Uterus (tissue), 4 donors: ENCODE measurements around the gene ATG2A. TPM values are rescaled to one million over a fixed set of nuclear protein-coding genes. Genes with fewer than 3 reads are reported as not detected.

Source experiments
- DNase-seq, 2 donors: peaks; one replicate each; pipeline ENCODE4 v3.0.0-alpha.2; 2019 to 2020
- H3K27ac ChIP-seq, 2 donors: fragments of 200-600 bp; sonication (generic); 1 replicate in 1 of 2; 2 replicates in 1 of 2; pipeline ENCODE4 v1.5.1; 2016 to 2018
- H3K27me3 ChIP-seq, 2 donors: fragments of 200-600 bp; sonication (generic); one replicate each; pipeline ENCODE4 v1.5.1; 2018 to 2019; ENCODE audit warnings: control low read depth in 1 of 2
- H3K36me3 ChIP-seq, 2 donors: fragments of 200-600 bp; sonication (generic); one replicate each; pipeline ENCODE4 v1.5.1; 2019; ENCODE audit warnings: control low read depth in 1 of 2
- H3K4me1 ChIP-seq, 2 donors: fragments of 200-600 bp; sonication (generic); one replicate each; pipeline ENCODE4 v1.5.1; 2018 to 2019; ENCODE audit warnings: control low read depth in 1 of 2
- H3K4me3 ChIP-seq, 2 donors: fragments of 200-600 bp; sonication (generic); 1 replicate in 1 of 2; 2 replicates in 1 of 2; pipeline ENCODE4 v1.5.1; 2018 to 2019; ENCODE audit warnings: mild to moderate bottlenecking in 1 of 2
- H3K9me3 ChIP-seq, 2 donors: fragments of 200-600 bp; sonication (generic); one replicate each; pipeline ENCODE4 v1.5.1; 2019; ENCODE audit warnings: control low read depth in 1 of 2
- CTCF ChIP-seq, 4 experiments: fragments of 200-600 bp in 2 of 4; fragments of 450-650 bp in 2 of 4; sonication (generic) in 2 of 4; IDR thresholded peaks; one replicate each; pipeline ENCODE4 v1.5.1; 2016 to 2019; ENCODE audit warnings: antibody characterized with exemption in 4 of 4, mild to moderate bottlenecking in 2 of 4, moderate library complexity in 1 of 4
- POLR2A ChIP-seq, 2 donors: fragments of 450-650 bp; IDR thresholded peaks; one replicate each; pipeline ENCODE4 v1.6.1; 2016; ENCODE audit warnings: antibody characterized with exemption in 2 of 2, mild to moderate bottlenecking in 1 of 2, moderate library complexity in 1 of 2
- intact Hi-C: fragments of 100-400 bp; cut with DNase I; formaldehyde crosslinking; loops from one replicate; pipeline ENCODE4 v1.15.1; 2023; ENCODE audit warnings: low total_unique reads
- total RNA-seq, 4 donors: library from RNA; depleted of rRNA in 3 of 4; stranded (reverse); fragments of >200 nt in 3 of 4; gene quantifications; one replicate each; pipeline versions ENCODE4 v1.1.0 to v1.2.4, GENCODE V29; 2014 to 2023
- donor health status: DM: yes; HTN: yes; CAD: no.

ATG2A gene
- total RNA-seq, 4 donors from 2014 or later: 6.8 to 39.6 (median 18.4) TPM

- Histone ChIP-seq H3K27me3 (no peaks in the 10 kb centered on the region), H3K9me3 (no peaks in the 10 kb centered on the region), H3K27ac (peak overlapping the region; percentile 77 to 86), H3K36me3 (no peaks in the 10 kb centered on the region), H3K4me1 (peaks cover 14 to 42% of the 10 kb centered on the region in 2 donors), H3K4me3 (no peak overlapping the region)
- TF ChIP-seq POLR2A (IDR thresholded peaks at IDR 0.05) (no peak), CTCF (IDR thresholded peaks at IDR 0.05) (no peak)
- intact Hi-C loops: no loop called here
- peak; percentile 67 to 69 for DNase-seq
These were observed 48.0 kb downstream of the ATG2A start for GRCh38 chr11:64868904-64869570.

- Histone ChIP-seq H3K27me3 (no peaks in the 10 kb centered on the region), H3K27ac (peak overlapping the region; percentile 77 to 86), H3K36me3 (no peaks in the 10 kb centered on the region), H3K4me1 (peaks cover 15 to 54% of the 10 kb centered on the region in 2 donors), H3K4me3 (no peak overlapping the region), H3K9me3 (no peaks in the 10 kb centered on the region)
- intact Hi-C loops: no loop called here
- TF ChIP-seq POLR2A (IDR thresholded peaks at IDR 0.05) (no peak), CTCF (IDR thresholded peaks at IDR 0.05) (no peak)
- DNase-seq: no peak
These were observed 49.1 kb downstream of the ATG2A start for GRCh38 chr11:64867748-64868462.

- TF ChIP-seq POLR2A (IDR thresholded peaks at IDR 0.05) (no peak), CTCF (IDR thresholded peaks at IDR 0.05) (no peak)
- intact Hi-C loops: no loop called here
- H3K36me3 ChIP-seq: no peaks in the 10 kb centered on the region
- H3K27me3 ChIP-seq: no peaks in the 10 kb centered on the region
- H3K27ac ChIP-seq: peak overlapping the region; percentile 93 to 97
- H3K4me3 ChIP-seq: no peak overlapping the region
- peaks cover 15 to 56% of the 10 kb centered on the region in 2 donors for H3K4me1 ChIP-seq
- no peaks in the 10 kb centered on the region for H3K9me3 ChIP-seq
- no peak for DNase-seq
These were observed 50.9 kb downstream of the ATG2A start for GRCh38 chr11:64866173-64866491.

GRCh38 chr11:64865286-64866172 is 51.5 kb downstream of the ATG2A start:
- no peak for DNase-seq
- Histone ChIP-seq H3K27me3 (no peaks in the 10 kb centered on the region), H3K36me3 (no peaks in the 10 kb centered on the region), H3K27ac (peak overlapping the region; percentile 93 to 97), H3K9me3 (no peaks in the 10 kb centered on the region), H3K4me3 (no peak overlapping the region), H3K4me1 (peaks cover 15 to 50% of the 10 kb centered on the region in 2 donors)
- TF ChIP-seq POLR2A (IDR thresholded peaks at IDR 0.05) (no peak), CTCF (IDR thresholded peaks at IDR 0.05) (no peak)
- intact Hi-C loops: no loop called here
